Ammon's horn (tissue), 1 donor: ENCODE data around the gene MYO1E.
"Not testable (repeated sequence)": the region's sequence is repeated elsewhere in the genome, so short reads cannot be mapped to it uniquely, and the experiment has no call there.

Source experiments
- DNase-seq: peaks from one replicate; pipeline ENCODE4 v3.0.0-alpha.2; 2016; ENCODE audit warnings: low spot score

MYO1E gene

DNA sequence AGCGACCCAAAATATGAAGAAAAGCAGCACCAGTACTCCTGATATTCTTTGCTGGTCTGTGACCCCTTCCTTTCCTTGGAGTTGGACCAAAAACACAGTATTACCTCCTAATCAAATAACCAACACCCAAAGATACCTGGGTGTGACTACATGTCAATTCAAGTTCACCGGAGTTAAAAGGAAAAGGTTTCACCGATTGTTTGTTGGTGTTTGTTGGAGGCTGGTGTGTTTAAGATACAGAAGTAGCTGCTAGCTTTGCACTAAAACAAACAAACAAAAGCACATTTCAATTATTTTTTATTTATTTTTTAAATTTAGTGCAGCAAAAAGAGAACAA is 81.5 kb downstream of the MYO1E start:
- DNase-seq, result no peak

DNA sequence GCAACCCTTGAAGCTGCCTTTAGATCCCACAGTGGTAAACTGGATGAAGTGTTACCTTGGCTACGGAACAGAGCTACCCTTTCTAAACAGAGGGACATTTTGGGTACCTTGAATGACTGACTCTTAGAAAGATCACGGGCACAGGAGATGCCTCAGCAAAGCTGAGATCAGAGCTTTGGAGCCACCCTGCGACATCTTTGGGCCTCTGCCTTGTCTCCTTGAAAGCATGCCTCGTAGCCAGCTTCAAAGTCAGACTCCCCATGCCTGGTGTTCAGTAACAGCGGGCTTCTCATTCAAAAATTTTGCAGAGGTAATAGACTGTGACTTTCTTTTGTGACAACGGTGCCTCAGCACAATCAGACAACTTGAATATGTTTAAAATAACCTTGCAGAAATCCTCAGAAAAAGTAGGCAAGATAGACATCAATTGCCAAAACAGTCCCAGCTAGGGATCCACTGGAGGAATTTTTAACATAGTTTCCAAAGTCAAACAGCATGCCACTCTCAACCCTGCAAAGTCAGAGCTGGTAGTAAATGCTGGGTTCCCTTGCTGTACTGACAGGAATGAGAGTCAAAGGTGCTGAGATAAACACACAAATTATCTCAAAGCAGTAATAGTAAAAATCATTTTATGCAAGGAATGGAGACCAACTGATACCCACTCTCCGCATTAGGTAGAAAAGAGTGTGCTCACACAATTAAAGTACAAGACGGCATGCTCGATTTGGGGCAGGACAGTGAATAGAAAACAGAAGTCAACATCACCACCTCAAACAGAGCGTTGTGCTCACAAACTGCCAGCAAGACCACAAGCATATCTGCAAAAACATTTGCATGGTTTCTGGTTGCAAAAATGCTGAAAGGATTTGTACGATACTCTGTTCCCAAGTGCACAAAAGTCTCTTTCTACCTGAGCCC is 82.1 kb downstream of the MYO1E start:
- DNase-seq, result peak; percentile 76

DNA sequence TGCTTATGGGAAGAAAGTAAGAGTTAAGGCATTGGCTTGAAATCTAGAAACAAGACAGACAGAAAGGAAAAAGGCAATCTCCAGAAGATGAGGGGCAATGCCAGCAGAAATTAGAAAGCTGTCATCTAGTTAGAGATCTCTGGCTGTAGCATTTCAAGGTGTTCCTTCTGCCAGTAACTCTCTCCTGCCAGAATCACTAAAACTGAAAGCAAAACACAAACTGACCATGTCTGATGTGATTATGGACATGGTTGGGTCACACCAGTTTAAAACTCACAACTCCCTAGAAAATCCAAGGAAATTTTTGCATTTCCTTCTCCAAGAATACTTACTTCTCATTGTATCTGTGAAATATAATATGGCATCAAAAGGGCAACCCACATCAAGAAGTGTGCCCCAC is 83.1 kb downstream of the MYO1E start:
- DNase-seq, result no peak

DNA sequence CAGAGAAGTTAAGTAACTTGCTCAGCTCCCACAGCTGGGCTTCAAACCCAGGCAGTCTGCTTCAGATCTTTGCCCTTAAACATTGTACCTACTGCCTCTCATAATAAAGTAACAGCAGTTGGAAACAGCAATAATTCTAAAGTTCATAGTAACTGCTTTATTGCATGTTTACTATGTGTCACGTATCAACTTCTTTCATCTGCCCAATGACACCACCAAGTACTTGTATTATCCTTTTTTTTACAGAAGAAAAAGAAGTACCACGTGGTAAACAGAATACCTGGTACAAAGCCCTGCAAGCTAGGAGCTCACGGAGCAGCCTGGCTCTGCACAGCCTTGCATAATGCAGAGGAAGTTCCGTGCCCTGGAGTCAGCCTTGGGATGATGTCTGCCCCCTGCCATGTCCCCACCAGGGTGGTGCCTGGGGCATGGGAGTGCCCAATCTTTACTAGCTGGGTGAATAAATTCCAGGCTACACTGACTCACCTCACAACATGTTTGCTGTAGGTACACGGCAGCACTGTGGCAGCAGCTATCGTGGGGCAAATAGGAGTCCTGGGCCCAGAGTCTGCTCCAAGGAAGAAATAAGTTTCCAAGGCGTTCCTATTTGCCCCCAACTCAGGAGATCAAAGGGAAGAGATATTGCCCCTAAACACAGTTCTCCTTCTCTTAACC is 88.8 kb downstream of the MYO1E start:
- DNase-seq, result no peak

DNA sequence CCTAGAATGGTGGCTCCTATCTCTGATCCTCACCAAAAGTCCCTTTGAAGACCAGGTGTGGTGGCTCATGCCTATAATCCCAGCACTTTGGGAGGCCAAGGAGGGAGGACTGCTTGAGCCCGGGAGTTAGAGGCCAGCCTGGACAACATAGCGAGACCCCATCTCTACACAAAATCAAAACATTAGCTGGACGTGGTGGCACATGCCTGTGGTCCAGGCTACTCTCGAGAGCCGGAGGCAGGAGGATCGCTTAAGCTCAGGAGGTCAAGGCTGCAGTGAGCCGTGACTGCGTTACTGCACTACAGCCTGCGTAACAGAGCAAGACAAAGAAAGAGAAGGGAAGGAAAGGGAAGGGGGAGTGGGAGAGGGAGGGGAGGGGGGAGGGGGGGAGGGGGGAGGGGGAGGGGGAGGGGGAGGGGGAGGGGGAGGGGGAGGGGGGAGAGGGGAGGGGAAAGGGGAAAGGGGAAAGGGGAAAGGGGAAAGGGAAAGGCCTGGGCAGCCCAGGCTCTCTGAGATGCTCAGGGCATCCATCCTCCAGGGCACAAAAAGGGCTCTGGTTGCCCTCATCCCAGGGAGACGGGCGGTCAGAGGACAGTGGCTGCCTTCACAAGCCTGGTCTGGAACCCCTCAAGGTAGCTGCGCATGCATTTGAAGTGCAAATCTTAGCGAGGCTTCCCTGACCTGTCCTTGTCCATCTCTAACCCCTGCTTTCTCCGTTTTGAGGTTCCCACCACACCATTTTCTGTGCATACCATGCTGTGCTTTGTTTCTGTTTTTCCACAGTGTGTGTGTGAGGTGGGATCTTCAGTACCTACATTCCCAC is 89.9 kb downstream of the MYO1E start:
- no peak for DNase-seq

DNA sequence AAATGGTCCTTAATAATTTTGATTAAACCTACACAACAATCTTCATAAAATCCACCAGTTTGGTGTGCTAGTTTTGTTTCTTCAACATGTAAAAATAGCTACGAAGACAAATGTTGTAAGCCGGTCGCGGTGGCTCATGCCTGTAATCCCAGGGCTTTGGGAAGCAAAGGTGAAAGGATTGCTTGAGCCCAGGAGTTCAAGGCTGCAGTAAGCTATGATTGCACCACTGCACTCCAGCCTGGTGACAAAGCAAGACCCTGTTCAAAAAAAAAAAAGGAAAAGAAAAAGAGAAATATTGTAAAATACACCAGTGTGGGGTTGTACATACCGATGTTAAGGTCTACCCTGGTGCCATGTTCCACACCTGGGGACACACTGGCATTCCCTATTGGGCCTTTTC is 91.0 kb downstream of the MYO1E start:
- no peak for DNase-seq

DNA sequence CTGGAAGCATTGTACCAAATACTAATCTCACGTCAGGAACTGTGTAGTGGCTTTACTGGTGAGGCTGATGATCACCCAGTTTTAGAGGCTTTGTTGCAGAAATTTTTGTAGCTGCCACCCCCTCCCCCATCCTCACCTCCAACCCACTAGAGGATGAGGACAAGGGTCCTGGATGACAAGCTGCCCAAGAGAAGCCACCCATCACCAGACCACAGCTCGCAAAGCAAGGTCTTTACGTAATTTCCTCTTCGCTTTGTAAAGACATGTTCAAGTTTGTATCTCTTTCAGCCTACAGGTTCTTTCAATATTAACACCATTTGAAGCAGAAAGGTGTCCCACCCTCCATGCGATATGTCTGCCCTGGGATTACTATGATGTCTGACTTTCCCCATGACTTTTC is 91.8 kb downstream of the MYO1E start:
- DNase-seq, result no peak

DNA sequence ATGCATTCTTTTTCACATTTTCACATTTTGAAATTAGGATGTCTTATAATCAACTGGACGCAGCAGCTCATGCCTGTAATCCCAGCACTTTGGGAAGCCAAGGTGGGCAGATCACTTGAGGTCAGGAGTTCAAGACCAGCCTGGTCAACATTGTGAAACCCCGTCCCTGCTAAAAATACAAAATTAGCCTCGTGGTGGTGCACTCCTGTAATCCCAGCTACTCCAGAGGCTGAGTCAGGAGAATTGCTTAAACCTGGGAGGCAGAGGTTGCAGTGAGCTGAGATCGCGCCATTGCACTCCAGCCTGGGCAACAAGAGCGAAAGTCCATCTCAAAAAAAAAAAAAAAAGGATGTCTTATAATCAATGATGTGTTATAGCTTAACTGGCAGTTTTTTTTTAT is 92.4 kb downstream of the MYO1E start:
- not testable (repeated sequence) for DNase-seq

DNA sequence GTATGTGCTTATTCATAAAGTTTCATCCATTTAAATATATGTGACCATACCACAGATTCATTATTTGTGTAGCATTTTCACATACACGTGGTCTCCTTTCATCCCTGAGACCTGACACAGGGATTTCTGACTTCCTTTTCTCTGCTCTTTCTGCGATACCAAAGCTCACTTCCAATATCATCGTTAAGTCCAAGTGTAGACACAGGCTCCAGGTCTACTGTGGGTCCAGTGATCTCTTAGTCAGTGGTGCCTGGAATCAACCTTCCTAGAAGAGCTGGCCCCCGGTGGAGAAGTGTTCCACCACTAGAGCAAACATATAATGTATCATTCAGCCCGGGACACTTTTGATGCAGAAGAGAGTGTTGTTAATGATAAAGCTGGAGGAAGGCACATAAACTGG is 93.6 kb downstream of the MYO1E start:
- DNase-seq, result no peak

DNA sequence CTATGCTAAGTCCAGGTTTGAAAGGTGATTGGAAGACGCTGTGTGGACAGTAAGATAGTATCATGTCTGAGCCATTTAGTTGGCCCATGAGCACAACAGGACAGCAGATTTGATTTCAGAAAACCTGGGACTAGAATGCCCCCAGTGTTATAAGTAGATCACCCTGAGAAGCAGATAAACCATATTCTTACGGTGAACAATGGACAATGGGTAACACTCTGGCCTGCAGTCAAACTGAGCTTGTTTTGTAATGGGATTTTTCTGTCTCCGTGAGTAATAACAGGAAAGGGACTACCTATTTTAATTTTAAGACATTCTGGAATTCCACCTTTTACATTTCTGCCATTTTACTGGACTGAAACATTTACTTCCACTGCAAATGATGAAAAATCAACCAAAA is 94.6 kb downstream of the MYO1E start:
- DNase-seq, result peak; percentile 71

DNA sequence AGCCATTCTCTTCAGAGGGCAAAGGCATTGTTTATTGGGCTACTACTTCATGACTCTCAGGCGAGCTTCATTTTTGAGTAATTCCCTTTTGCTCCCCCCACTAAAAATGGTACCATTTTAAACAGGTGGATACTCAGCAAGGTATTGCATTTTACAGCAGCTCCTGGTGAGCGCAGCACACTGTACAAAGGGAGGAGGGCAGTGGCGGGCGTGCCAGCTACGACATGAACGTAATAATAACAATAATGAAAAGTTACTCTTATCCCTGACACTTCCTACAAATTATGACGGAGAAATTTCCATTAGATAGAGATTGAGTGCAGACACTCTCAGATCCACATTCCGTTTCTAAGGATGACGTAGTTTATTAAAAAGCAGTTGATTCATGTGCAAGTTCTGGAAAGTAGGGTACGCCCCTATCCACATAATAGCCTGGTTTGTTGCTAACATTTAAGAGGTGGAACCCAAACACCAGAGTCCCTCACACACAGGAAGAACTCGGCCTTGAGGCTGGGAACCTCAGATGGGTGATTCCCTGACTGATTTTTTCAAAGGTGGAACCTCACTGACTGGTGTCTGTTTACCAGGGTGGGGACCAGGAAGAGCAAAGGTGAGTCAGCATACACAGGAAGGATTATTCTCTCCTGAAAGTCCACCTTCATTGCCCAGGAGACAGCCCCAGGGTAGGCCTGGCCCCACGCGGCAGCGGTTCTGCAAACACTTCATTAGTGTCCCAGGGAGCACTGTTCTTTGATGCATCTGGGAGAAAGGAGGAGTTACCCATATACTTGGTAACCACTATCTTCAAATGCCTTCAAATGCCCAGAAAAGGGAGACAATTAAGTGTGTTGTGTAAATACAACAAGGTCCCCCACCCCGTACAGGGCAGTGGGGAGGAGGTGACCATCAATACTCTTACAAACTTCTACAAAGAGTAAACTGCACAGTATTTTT is 96.2 kb downstream of the MYO1E start:
- no peak for DNase-seq

DNA sequence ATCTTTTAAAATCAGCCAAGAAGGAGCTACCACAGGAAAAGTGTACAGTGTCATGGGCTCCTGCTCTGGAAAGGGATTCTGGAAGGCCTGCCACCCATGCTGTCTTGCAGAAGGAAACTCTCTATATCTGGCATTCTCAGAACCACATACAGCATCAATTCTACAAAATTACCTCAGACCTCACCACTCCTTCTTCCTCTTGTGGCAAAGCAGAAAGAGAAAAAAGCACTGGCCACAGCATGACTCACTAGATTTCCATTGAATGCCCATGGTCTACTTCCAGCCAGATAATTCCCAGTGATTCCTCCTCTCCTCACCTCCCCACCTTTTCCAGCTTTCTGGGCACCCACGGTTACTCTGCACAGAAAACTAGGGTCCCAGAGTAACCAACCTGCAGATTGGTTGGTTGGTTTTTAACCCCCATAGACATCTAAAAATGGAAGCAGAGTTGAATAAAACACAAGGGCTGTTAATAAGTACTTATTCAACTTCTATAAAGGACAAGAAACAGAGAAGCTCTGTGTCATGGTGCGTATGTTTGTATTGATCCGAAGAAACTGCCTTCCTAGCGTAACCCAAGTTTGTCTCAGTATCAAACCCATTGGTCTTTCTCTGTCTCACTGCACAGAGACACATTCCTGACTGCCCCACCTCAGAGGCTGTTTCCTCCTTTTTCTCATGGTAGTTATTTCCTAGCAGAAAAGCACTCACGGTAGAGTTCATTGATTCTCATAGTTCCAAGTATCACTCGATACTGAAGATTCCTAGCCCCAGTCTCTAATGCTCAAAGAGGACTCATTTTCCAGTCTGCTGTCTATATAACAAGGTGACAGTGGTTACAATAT is 98.3 kb downstream of the MYO1E start:
- no peak for DNase-seq

DNA sequence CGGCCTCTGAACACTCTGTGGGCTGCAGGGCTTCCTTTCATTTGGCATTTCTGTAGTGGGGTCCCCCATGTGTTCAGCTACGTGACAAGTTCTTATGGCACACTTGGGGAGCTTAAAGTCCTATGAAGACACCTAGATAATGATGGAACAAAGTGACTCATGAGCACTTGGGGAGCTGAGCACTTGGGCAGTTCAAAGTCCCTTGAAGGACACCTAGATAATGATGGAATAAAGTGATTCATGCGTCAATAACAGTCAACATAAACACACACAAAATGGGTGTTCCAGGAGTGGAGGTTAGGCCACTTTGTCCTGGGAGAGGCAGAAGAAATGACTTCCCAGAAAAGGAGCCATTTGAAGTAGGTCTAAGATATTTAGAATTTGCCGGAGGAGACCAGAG is 99.4 kb downstream of the MYO1E start:
- no peak for DNase-seq

DNA sequence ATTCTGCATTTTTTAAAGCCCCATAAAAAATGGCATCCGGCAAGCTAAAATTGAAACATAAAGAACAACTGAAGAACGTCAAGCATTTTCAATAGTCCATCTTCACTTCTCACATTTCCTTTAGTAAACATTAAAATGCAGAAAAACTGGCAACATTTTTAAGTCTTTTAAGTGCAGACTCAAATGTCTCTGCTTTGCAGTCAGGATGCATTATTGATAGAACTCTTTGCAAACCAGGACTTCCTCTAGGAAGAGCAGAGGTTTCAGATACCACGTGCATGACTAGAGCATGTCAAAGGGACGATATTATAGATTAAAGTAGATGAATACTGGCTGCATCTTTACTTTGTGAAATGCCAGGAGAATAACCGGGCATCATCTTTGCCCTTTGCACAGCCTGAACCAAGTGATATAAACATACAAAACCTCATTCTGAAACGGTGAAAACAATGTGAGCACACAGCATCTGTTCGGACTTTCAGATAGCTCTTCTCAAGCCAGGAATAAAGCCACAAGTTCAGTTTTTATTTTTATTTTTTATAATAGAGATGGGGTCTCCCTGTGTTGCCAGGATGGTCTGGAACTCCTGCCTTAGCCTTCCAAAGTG is 101.0 kb downstream of the MYO1E start:
- DNase-seq, result no peak

DNA sequence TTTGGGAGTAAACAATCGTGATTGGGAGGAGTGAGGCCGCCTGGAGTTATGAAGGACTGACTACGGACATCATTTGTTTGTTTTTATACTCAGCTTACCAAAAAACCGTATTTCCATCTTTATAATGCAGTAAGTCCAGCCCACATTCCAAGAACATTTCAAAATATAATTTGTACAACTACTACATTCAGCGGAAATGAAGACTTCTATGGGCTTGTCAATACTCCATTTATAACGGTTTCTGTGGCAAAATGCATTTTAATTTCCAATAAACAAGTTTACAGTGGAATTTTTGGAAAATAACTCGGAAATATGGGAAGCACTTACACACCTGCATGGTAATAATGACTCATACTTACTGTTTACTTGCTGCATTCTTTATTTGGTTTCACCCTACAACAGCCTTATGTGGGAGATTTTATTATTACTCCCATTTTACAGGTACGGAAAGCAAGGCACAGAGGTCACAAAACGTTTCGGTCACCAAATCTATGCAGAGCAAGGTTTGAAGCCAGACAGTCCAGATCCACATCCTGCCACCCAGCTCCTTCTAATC is 103.7 kb downstream of the MYO1E start:
- no peak for DNase-seq

DNA sequence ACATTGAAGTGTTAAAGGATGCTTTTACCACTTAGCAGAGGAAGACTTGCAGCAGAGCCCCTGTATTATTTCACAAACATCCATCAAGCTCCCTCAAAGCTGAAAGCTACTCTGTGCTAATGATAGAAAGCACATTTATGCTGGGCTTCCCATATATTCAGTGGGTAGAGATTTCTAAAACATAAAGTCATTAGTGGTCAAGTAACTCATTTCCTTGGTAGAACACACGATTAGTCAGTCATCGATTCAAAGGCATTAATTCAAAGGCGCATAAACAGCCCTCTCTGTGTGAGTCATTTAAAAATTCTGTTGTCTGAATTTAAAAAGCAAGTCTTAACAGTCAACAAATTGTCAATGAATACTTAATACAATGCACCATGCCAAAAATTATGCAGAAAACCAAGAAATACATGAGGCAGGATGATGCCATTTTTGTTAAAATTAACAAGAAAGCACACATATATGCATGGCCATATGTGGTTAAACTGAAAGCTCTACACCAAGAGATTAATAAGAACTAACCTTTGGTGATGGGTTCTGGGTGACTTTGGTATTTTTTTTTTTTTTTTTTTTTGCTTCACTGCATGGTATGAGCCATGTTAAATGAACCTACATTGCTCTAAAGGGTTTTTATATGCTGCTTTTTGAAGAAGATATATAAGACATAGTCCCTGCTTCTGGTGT is 104.4 kb downstream of the MYO1E start:
- no peak for DNase-seq

DNA sequence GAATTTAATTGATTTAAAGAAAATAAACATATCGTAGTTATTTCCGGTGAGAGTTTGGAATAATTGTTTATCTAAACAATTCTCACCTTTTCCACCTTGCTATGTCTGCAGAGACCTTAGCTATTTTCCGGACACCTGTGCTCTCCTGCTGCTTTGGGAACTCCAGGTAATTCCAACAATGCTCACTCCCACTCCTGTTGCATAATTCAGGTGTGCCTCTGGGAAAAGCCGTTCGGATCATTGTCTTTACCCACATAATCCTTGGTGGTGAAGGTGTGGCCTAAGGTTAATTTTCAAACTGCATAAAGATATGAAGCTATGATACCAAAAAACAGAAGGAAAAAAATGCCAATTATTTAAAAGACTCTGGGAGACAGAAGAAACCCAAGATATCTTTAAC is 106.6 kb downstream of the MYO1E start:
- no peak for DNase-seq

DNA sequence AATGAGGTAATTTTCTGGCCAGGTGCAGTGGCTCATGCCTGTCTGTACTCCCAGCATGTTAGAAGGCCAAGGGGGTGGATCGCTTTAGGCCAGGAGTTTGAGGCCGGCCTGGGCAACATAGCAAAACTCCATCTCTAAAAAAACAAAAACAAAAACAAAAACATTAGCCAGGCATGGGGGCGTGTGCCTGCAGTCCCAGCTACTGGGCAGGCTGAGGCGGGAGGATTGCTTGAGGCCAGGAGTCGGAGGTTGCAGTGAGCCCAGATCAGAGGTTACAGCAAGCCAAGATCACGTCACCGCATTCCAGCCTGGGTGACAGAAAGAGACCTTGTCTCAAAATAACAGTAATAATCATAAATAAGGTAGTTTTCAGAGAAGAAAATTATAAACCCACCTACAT is 110.4 kb downstream of the MYO1E start:
- DNase-seq, result no peak

DNA sequence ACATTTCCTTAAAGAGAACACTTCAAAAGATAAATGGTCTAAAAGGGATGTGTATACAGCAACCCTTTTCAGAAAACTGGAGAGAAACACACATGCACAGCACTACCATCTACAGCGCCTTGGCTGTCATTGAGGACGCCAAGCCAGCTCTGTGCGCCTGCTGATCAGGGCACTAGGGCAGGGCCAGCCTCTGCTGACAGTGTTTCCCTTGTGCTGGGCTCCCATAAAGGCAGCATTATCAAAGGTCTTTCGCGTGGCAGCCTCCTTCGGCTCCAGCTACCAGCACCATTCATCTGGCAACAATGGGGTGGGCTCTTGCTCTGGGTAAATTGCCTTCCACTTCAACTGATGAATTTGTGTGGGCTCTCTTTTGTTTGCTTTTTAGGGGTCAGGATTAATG is 112.6 kb downstream of the MYO1E start:
- peak; percentile 97 for DNase-seq
